ENCODE results near the gene UBL4A.

Gene UBL4A

DNA sequence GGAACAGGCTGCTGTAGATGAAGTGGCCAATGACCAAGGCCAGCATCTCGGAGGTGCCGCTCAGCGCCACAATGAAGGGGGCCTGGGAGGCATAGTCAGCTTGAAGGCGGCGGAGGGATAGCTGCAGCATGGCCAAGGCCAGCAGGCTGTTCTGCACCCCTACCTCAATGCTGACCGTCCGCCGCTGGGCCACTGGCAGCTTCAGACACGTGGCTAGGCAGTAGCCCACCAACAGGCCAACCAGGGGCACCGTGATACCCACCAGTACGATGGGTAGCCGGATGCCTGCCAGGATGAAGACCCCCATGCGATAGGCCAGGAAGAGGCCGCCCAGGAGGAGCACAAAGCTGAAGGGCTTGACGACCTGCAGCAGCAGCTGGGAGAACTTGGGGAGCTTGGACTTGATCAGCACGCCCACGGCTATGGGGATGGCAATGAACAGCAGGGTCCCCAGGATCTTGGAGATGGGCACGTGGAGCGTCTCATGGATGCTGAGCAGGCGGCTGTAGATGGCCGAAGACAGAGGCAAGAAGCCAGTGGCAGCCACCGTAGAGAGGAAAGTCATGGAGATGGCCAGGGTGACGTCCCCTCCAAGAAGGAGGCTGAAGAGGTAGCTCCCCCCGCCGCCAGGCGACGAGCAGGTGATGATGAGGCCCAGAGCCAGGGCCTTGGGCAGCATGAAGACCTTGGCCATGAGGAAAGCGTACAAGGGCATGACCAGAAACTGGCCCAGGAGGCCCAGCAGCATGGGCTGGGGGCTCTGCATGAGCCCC lies 1.3 kb upstream of the UBL4A start:
- DNase-seq (ENCODE audit: low read depth) = no peak
- no peak overlapping the region for H3K4me3 ChIP-seq (ENCODE audit: control insufficient read depth, low read depth, low read length)
- TF ChIP-seq, protein P1, sequence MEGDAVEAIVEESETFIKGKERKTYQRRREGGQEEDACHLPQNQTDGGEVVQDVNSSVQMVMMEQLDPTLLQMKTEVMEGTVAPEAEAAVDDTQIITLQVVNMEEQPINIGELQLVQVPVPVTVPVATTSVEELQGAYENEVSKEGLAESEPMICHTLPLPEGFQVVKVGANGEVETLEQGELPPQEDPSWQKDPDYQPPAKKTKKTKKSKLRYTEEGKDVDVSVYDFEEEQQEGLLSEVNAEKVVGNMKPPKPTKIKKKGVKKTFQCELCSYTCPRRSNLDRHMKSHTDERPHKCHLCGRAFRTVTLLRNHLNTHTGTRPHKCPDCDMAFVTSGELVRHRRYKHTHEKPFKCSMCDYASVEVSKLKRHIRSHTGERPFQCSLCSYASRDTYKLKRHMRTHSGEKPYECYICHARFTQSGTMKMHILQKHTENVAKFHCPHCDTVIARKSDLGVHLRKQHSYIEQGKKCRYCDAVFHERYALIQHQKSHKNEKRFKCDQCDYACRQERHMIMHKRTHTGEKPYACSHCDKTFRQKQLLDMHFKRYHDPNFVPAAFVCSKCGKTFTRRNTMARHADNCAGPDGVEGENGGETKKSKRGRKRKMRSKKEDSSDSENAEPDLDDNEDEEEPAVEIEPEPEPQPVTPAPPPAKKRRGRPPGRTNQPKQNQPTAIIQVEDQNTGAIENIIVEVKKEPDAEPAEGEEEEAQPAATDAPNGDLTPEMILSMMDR (IDR thresholded peaks at IDR 0.05; ENCODE audit: control insufficient read depth, insufficient read depth, low read depth, low read length, missing control alignments) = no peak

DNA sequence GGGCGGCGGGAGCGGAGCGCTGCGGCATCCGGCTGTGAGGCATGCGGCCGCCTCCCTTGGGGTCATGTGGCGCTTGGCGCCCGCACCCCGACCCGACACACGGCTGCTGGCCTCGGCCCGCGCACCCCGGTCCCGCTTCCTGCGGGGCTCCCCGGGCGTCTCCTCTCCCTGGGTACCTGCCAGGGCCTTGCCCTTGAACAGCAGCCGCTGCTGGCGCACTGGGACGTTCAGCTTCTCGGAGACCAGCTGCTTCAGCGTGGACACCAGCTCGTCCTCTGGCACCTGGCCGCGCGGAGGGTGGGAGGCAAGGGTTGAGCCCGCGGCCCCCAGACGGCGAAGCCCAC lies 391 bp downstream of the UBL4A start:
- DNase-seq (ENCODE audit: low read depth) = no peak
- TF ChIP-seq, protein P1 (IDR thresholded peaks at IDR 0.05; ENCODE audit: control insufficient read depth, insufficient read depth, low read depth, low read length, missing control alignments) = no peak
- peak overlapping the region; percentile 56 for H3K4me3 ChIP-seq (ENCODE audit: control insufficient read depth, low read depth, low read length)

DNA sequence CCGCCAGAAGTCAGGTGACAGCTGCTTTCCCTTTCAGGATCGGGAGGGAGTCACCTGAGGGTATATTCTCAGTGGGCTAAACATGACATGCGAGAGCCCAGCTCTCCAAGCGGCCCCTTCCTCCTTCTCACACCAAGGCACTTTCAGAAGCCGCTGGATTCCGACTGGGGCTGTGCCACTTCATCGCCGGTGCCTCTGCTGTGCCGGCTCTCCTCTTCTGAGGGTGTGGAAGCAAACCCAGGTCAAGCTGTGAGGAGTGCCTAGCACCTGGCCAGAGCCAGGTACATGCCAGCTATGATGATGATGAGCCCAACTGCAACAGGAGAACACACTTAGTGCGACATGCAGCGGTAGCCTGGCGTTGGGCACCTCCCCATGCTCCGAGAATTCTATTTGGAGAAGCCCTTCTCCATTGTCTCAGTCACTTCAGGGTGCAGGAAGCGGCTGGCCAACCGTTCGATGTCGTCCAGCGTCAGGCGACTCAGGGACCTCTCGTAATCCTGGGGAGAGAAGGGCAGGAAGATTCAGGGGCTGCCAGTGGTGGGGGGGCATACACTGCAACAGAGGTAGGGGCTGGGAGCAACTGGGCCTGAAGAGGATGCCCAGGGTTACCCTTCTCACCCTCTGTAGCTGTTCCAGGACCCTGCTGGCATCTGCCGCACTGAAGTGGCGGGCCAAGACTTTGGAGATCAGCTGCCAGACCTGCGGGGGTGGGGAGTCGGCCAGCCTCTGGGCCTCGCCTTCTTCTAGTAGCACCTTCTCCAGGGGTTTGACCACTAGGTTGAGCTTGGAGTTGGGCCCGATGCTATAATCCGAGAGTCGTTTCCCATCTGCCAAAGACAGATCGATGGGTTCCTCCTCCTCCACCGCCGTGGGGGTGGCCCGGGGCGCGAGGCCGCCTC lies 1.0 kb downstream of the UBL4A start:
- H3K4me3 ChIP-seq (ENCODE audit: control insufficient read depth, low read depth, low read length) = peak overlapping the region; percentile 56
- TF ChIP-seq, protein P1 (IDR thresholded peaks at IDR 0.05; ENCODE audit: control insufficient read depth, insufficient read depth, low read depth, low read length, missing control alignments) = no peak
- DNase-seq (ENCODE audit: low read depth) = no peak

DNA sequence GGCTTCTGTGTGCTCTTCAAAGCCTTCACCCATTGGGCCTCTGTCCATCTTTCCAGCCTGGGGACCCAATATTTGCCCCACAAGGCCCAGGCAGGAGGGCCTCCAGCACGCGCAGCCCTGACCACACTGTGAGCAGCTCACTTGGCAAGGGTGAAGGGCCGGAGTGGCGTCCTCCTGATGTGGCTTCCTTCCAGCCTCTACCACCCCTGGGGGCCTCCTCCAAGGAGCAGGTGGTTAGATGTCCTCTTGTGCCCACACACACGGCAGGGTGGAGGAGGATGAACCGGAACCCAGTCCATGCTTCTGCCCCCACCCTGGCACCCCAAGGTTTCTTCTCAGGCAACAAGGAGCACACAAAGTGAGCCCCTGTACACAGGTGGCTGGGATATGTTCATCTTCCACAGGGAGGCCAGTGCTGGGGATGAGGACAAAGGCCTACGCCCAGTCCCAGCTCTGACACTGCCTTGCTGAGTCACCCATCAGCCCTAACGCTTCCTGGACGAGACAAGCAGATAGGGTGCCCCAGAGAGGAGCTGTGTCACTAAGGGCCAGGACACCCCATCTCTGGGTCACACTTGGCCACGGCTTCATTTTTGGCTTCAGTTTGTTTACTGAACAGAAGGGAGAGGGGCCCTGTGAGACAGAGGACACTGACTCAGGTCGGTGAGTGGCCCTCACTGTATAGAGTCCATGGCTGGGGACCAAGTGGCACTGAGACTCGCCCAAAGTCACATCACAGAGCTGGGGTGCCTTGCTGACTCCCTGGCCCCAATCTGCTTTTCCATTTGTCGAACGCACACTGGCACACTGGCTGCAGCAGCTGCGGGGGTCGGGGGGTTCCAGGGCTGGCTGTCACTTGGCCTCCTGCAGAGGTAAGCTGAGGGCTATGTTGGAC lies 1.9 kb downstream of the UBL4A start:
- TF ChIP-seq, protein P1 (IDR thresholded peaks at IDR 0.05; ENCODE audit: control insufficient read depth, insufficient read depth, low read depth, low read length, missing control alignments) = no peak
- H3K4me3 ChIP-seq (ENCODE audit: control insufficient read depth, low read depth, low read length) = no peak overlapping the region
- DNase-seq (ENCODE audit: low read depth) = no peak

DNA sequence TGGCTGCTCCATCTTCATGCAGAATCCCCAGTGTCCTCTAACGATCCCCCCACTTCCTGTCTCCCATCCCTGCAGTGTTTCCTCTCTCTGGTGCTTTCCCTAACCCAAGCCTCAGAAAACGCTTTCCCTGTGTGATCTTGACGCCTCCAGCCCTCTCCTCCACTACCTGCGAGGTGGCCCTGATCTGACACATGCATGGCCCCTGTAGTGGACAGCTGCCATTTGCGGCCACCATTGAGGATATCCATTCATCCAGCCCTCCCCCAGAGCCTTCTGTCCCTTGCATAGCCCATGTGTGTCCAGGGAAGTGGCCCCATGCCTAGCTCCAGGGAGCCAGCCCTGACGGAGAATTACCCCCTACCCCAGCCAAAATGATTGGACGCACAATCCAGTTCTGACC lies 3.1 kb downstream of the UBL4A start:
- no peak for DNase-seq (ENCODE audit: low read depth)
- TF ChIP-seq, protein P1 (IDR thresholded peaks at IDR 0.05; ENCODE audit: control insufficient read depth, insufficient read depth, low read depth, low read length, missing control alignments) = no peak
- no peak overlapping the region for H3K4me3 ChIP-seq (ENCODE audit: control insufficient read depth, low read depth, low read length)

DNA sequence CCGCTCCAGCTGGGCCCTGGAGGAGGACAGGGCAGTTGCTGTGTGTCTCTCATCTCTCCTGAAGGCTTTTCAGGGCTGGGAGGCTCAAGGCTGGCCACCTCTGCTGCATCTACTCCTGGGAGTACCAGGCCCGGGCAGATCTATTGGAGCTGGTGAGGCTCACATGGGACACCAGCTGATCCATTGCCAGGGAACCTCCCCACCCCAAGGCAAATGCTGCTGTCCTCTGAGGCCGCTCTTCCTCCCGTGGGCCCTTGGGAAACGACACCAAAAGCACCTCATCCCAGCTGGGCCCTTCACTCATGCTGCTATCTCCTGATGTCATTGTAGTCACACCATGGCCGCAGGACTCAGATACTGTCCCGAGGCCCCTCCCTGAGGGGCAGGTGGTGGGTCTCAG lies 3.6 kb downstream of the UBL4A start:
- no peak for DNase-seq (ENCODE audit: low read depth)
- TF ChIP-seq, protein P1 (IDR thresholded peaks at IDR 0.05; ENCODE audit: control insufficient read depth, insufficient read depth, low read depth, low read length, missing control alignments) = no peak
- H3K4me3 ChIP-seq (ENCODE audit: control insufficient read depth, low read depth, low read length) = no peak overlapping the region
